GM19438 (cell line): Measurements from ENCODE around the gene GAR1.
"Not testable (repeated sequence)": the region's sequence is repeated elsewhere in the genome, so short reads cannot be mapped to it uniquely, and the experiment has no call there.

Experiments used
- ATAC-seq: cut with Tn5 transposase; IDR thresholded peaks from one replicate; pipeline ENCODE4 v1.9.1; 2021; ENCODE audit warnings: low read depth; ENCODE audit not compliant: unreplicated experiment

Gene GAR1

GRCh38 chr4:109836985-109837384 is 21.4 kb downstream of the GAR1 start:
- ATAC-seq, result no peak

GRCh38 chr4:109846395-109847098 is 31.0 kb downstream of the GAR1 start:
- ATAC-seq, result no peak

- no peak for ATAC-seq
These were observed 32.4 kb downstream of the GAR1 start, which contains the start of gene LRIT3 for GRCh38 chr4:109847896-109848442. LRIT3 (plus strand) TSS chr4:109848107; CDS start chr4:109848202, 95 bp downstream.

- ATAC-seq, result no peak
These were observed 32.9 kb downstream of the GAR1 start for GRCh38 chr4:109848501-109848900.

- ATAC-seq, result no peak
These were observed 35.0 kb downstream of the GAR1 start for GRCh38 chr4:109850601-109851000.

- ATAC-seq, result not testable (repeated sequence)
These were observed 44.1 kb downstream of the GAR1 start for GRCh38 chr4:109859426-109860300.

- ATAC-seq, result no peak
These were observed 45.7 kb downstream of the GAR1 start for GRCh38 chr4:109861271-109861670.

GRCh38 chr4:109861916-109862511 is 46.5 kb downstream of the GAR1 start:
- no peak for ATAC-seq

- ATAC-seq, result no peak
These were observed 48.6 kb downstream of the GAR1 start for GRCh38 chr4:109864134-109864533.

- ATAC-seq, result no peak
These were observed 54.5 kb downstream of the GAR1 start for GRCh38 chr4:109870061-109870460.

- ATAC-seq, result no peak
These were observed 56.5 kb downstream of the GAR1 start for GRCh38 chr4:109872065-109872464.

GRCh38 chr4:109872950-109873656 is 57.5 kb downstream of the GAR1 start:
- ATAC-seq, result no peak

- no peak for ATAC-seq
These were observed 58.4 kb downstream of the GAR1 start for GRCh38 chr4:109873791-109874514.
